Myocyte (in vitro differentiated cells): ENCODE data around the gene AKAP9. TPM values are rescaled to one million over a fixed set of nuclear protein-coding genes. Genes with fewer than 3 reads are reported as not detected.
"Not testable (repeated sequence)": the region's sequence is repeated elsewhere in the genome, so short reads cannot be mapped to it uniquely, and the experiment has no call there.

Experiments
- DNase-seq: peaks from one replicate; pipeline ENCODE4 v3.0.0-alpha.2; 2012; ENCODE audit warnings: low read depth
- total RNA-seq: library from RNA; depleted of rRNA; stranded (reverse); fragments of >200 nt; gene quantifications from 2 replicates; pipeline ENCODE4 v1.2.3, GENCODE V29; 2014

AKAP9 gene
- total RNA-seq, 1 donor from 2014 or later: 182 TPM

DNA sequence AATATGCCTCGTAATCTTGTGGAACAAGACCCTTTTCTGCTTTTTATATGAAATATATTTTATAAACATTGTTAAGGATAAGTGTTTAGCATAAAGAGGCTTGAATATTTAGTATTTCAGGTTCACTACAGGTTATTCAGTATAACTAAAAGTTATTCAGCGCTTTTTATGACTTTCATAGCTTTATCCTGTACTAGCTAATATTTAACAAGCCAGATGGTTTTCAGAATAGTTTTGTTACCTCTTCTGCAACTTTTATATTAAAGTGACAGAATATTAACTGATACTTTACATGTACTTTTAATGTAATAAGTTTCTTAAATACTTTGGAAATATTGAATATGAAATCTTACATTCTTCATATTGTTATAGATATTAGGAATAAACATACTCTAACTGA lies 118.2 kb downstream of the AKAP9 start:
- no peak for DNase-seq

DNA sequence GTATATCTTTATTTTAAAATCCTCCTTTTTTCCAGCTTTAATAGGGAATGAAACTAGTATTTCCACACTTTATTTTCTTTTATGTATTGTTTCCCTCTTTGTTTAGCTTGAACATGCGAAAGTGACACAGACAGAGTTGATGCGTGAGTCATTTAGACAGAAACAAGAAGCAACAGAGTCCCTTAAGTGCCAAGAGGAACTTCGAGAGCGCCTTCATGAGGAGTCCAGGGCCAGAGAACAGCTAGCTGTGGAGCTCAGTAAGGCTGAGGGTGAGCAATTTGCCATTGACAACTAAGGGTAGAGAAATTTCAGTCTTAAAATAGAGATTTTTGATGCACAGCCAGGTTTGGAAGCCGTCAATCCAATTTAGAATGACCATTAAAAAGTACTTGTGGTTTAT lies 120.5 kb downstream of the AKAP9 start:
- DNase-seq: peak; percentile 41

DNA sequence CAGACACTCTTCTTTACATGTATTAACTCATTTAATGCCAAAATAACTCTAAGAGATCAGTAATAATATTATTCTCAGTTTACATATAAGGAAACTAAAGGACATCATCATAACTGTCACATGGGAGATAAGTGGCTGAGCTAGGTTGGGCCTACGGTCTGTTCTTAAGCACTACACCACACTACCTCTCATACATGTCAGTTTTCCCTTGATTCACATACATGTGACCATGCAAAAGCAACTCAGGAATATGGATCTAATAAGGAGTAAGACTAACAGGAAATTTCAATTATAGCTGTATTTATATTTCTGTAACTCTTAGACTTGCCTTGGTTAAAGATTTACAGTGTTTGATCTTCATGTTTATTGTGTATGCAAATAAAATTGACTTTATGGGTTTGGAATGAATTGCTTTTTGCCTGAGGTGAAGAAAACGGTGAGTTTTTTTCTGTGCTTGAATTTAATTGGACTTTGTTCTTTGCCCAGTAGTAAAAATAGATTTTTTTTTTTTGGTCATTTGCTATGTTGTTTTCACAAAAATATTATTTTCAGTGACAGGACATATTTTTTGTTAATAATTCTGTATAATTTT lies 123.9 kb downstream of the AKAP9 start:
- no peak for DNase-seq

DNA sequence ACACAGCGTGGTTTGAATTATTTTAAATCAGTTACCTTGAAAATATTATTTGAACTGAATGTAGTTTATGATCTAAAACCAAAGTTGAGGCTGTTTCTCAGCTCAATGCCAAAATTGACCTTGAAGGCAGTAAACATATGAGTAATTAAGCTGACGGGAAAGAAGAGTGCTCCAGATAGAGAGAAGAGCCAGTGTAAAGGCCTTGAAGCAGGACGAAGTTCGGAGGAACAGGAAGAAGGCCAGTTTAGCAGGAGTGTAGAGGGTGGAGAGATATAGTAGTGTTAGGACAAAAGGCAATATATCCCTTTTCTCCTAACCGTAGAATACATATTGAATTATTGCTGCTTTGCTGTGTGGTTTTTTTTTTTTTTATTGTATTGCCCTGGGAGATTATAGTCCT lies 130.4 kb downstream of the AKAP9 start:
- DNase-seq: no peak

DNA sequence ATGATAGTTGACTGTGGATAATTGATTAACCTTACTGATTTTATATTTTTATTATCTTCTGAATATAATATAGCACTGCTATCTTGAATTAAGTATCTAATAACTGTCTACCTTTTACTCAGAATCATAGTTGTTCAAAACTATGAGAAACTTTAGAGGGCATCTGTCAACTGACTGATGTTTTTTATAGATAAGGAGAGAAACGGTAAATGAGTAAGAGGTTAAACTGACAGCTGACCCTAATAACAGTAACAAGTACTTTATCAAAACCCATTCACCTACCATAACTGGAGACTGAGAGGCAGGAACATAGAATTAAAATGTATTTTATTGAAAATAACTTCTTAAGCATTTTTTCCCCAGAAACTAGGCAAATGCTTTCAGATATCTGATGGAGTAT lies 131.5 kb downstream of the AKAP9 start:
- DNase-seq: no peak

DNA sequence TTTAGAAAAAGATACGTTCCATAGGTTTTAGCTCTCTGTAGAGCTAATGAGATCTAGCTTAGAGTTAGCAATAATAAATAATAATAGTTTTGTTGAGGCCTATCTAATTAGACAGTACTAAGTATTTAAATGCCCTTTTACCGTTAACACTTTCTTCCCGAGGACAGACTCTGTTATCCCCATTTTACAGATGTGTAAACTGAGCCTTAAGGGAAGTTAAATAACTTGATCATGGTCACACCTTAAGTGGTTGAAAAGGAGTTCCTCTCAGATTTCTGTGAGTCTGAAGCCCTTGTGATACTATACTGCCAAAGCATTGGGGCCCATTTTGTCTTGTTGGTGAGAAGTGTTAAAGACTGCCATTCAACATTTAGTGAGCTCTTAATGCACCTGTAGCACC lies 132.0 kb downstream of the AKAP9 start:
- DNase-seq: no peak

DNA sequence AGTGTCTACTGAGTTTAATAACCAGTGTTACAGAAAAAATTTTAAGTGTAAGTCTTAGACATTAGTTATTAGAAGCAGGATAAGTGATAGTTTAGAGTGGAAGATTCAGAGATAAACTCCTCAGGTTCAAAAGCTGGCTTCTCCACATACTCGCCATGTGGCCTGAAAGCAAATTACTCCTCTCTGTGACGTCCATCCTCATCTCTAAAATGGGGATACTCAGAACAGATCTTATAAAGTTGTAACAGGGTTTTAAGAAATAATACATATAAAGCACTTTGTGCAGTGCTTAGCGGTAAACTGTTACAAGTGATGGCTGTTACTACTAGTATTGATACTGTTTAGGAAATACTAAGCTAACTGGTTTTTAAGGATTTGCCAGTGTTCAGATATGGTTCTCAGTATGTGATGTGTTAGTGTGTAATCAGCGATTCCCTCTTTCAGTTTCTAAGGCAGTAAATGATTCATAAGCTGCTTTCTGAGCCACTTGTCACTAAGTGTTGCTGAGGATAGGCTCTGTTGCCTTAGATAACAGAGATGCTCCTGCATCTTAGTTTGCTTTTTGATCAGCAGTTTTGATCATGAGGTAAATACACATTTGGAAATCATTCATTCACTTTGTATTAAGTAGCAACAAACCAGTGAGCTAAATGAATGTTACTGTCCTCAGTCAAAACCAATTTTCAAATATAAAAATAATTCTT lies 134.9 kb downstream of the AKAP9 start:
- DNase-seq: no peak

DNA sequence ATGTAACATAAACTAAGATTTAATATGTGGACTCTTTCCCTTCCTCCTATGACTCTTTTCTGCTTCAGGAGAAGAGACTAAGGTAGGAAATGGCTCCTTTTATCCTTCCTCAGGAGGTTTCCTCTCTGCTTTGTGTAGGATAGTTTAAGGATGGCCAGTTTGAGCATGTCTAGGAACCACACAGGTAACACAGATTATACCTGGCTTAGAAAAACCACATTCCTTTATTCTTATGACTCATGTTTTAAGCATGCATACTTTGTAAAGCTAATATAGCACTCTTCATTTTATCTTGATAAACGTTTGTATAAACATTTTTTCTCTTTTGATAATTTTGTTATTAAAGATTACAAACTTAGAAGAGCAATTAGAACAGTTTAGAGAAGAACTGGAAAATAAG lies 135.8 kb downstream of the AKAP9 start:
- DNase-seq: no peak

DNA sequence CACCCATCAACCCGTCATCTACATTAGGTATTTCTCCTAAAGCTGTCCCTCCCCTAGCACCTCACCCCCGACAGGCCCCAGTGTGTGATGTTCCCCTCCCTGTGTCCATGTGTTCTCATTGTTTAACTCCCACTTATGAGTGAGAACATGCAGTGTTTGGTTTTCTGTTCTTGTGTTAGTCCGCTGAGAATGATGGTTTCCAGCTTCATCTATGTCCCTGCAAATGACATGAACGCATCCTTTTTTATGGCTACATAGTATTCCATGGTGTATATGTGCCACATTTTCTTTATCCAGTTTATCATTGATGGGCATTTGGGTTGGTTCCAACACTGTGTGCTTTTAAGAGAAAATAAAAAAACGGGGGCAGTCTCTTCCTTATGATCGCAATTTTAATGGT lies 143.3 kb downstream of the AKAP9 start:
- DNase-seq: not testable (repeated sequence)

DNA sequence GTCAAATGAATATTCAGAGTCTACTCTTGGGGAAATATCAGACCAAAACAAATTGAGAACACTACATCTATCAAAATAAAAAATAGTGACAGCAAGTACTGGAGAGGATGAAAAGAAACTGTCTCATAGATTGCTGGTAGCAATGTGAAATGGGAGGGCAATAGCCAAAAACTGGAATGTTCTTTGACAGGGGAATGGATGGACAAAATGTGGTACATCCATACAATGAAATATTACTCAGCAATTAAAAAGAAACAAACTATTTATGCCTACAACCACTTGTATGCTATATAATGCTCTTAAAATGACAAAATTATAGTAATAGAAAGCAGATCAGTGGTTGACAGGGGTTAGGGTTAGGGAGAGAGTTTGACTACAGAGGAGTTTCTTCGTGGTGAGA lies 147.6 kb downstream of the AKAP9 start:
- DNase-seq: no peak

DNA sequence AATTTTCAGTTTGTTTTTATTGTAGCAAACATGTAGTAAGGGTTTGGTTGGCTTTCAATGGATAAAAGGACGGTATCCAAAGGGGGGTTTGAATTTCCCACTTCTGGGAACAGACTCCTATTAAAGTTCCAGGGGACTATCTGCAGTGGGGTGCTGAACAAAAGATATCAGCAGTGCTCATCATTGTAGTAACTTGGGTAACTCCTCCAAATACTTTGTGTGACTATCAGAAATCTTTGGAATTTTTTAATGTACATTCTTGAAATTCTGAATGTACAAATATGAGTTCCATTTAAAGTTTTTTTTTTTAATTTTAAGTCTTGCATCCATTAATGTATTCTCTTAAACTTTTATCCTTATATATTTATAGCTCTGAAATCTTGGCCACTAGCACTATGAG lies 151.5 kb downstream of the AKAP9 start:
- no peak for DNase-seq

DNA sequence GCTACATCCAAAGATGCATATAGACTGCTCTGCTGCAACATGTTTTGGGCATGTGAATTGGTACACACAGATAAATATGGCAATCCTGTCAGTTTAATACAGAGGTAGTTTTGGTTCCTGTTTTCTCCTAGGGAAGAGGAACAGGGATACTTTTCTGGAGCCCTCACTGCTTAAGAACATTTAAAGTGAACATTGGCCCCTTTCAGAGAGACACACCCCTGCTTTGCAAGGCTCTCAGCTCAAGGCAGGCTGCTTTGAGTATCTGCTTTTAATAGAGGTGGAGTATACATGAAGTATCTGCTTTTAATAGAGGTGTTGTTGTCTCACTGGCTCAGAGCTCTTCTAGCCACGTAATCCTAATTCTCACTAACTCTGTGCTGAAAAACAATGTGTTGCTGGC lies 154.7 kb downstream of the AKAP9 start:
- no peak for DNase-seq

DNA sequence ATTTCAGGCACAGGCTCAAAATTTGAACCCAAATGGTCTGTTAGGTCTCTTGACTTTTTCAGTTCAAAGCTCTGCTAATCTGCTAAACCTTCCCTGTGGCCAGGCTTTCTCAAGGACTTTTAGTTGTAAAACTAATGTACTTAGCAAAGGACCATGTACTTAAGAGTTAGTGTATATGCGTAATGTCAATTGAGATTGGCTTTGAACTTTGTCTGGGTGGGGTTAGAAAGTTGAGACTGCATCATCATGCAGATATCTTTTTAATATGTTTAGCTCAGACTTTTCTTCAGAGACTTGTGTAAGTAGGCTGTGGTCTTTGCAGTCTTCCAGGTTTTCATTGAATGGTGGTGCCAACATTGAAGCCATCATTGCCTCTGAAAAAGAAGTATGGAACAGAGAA lies 159.9 kb downstream of the AKAP9 start:
- DNase-seq: no peak

DNA sequence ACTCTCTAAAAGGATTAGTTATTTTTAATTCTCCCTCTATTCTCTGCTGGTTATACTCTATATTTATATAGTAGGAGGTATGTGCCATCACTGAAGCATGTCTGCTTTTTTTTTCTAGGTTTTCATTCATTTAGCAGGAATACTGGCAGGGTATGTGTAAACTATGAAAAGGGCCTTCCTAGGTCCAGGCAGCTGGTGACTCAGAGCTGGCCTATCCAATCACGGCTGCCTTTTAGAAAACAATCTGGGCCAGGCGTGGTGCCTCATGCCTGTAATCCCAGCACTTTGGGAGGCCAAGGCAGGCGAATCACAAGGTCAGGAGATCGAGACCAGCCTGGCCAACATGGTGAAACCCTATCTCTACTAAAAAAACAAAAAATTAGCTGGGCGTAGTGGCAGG lies 162.2 kb downstream of the AKAP9 start:
- DNase-seq: not testable (repeated sequence)

DNA sequence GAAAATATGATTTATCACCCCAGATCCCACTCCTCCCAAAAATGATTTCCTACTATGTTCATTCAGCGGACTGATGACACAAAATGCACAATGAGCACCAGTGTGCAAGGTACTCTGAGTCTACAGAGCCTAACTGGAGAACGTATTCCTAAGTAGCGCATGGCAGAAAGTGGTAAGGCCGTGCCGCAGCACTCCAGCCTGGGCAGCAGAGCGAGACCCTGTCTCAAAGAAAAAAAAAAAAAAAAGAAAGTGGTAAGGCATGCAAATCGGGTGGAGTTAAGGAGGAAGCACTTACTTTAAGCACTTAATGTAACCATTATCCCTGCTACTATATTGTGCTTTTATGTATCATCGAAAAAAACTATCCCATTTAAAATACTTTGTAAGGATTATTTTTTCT lies 168.2 kb downstream of the AKAP9 start:
- no peak for DNase-seq

DNA sequence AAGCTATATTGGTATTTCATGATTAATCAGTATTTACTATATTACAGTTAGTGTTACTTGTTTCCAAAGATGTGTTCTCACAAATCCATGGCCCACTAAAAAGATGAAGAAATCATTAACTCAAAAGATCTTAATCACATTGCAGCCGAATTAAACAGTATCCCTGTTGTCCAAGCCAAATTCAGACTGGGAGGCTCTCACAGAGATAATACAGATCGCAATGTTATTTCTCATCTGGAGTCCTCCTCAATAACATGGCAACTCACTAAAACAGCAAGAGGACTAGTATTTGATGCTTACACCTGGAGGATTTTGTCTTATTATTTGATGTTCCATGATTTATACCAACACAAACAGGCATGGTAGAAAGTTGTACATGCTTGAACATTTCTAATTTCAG lies 170.2 kb downstream of the AKAP9 start:
- no peak for DNase-seq

DNA sequence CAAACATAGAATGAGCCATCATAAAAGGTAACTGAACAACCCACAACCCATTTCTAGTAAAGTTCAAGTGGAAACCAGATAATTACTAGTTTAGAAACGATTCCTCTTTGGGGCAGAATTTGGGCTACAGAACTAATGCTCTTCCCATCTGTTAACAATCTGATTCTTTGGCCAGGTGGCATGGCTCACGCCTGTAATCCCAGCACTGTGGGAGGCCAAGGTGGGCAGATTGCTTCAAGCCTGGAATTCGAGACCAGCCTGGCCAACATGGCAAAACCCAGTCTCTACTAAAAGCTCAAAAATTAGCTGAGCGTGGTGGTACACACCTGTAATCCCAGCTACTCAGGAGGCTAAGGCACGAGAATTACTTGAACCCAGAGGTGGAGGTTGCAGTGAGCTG lies 175.2 kb downstream of the AKAP9 start:
- no peak for DNase-seq

DNA sequence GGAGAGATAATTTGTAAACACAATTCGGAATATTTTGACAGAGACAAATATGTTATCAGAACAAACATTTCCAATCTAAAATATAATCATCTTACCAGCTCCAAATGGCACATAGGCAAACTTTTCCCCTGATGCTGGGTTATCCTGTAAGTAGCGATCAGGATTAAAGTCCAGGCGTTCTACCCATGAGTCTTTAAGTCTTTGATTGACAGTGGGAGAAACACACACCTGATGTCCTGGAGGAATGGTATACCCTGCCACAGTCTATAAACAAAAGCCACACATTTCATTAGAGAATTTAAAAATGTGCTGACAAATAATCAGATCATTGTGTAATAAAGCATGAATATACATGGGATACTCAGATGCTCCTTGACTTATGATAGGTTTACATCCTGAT lies 176.3 kb downstream of the AKAP9 start:
- no peak for DNase-seq

DNA sequence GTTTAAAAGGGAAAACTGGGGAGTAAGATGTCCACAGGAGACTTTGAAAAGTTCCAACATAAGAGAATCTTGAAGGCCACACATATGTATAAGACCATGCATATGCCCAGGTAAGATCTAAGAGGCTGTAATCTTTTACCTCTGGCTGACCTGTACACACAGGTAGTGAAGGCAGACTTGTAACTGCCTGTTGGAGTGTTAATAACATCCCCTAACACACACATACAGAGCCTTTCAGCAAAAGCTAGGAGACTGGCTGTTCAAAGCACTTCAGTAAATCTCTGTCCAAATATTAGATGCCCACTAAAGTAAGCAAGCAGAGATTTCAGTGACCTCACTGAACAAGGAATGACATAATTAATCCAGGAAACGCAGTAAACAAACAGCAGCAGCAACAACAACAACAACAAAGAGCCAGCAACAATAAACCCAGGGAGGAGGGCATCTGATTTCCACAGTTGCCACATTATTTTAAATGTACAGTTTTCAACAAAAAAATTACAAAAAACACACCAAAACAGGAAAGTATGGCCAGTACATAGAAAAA lies 178.6 kb downstream of the AKAP9 start:
- no peak for DNase-seq

DNA sequence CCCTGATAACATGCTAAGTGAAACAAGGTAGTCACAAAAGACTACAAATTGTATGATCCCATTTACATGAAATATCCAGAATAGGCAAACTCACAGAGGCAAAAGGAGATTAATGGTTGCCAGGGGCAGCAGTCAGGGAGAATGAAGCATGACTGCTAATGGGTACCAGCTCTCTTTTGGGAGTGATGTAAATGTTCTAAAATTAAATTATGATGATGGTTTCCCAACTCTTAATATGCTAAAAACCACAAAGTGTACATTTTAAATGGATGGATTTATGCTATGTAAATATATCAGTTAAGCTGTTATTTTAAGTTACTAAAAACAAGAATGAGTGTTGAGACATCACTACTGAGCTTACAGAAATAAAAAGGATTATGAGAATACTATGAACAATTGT lies 181.0 kb downstream of the AKAP9 start:
- no peak for DNase-seq

DNA sequence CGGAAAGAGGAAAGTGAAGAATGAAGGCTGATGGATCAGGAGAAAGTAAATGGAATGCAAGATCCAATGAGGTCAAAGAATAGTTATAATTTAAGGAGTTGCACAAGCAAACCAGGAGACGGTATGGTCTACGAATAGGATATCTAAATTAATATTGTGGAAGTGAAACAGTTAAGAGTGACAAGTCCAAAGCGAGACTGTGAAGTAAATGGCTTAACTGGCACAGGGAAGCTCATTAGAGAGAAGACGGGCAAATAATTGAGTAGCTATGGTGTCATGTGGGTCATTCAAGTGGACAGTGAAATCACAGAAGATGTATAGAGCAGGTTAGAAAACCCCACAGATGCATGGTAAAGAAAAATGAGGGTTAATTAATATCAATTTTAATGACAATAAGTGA lies 190.4 kb downstream of the AKAP9 start:
- DNase-seq: no peak

DNA sequence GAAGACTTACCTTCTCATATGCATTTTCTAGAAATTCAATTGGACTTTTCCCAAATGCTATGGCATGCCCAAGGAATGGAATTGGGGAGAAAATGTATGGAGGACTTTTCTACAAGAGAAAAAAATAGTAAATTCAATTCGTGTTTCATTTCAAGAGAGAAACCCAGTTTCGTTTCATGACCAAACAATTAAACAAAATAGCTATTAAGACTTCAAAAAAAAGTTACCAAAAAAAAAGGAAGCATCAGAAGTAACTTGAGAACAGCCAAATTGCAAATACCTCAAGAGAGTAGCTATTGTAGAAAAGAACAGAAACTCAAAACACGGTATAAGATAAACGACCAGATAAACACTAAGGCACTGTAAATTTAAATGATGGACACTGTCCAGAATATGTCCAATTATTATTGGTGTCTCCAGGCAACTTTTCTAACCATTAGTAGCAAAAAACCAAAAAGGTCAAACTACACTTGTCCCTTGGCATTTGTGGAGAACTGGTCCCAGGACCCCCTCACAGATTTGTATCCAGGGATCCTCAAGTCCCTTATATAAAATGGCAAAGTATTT lies 191.2 kb downstream of the AKAP9 start:
- DNase-seq: no peak
